ENCODE data around the gene TMSB10. TPM values are rescaled to one million over a fixed set of nuclear protein-coding genes. Genes with fewer than 3 reads are reported as not detected.

TMSB10 gene
- total RNA-seq (ENCODE audit: unreplicated experiment), result 3,273 TPM
- long read RNA-seq, transcript TMSB10-201 (3 exons, 496 nt), result major isoform, 5,940 of 6,178 reads
- long read RNA-seq, partial matches to known transcripts, result 150 of 6,178 reads
- long read RNA-seq, other reads (novel, unspliced or antisense), result 88 of 6,178 reads

GRCh38 chr2:84905181-84906107, at the start of gene TMSB10:
TSS of gene TMSB10 (plus strand) at chr2:84905656.
- Mint-ChIP-seq H3K36me3 (ENCODE audit: unreplicated experiment) (peaks cover 19% of the 10 kb centered on the region), H3K4me1 (ENCODE audit: low read depth, unreplicated experiment) (peaks cover 5% of the 10 kb centered on the region), H3K9me3 (ENCODE audit: unreplicated experiment) (peaks cover 23% of the 10 kb centered on the region), H3K27ac (ENCODE audit: unreplicated experiment) (peak within 1 kb of the TSS; percentile 98), H3K4me3 (ENCODE audit: unreplicated experiment) (peak within 1 kb of the TSS; percentile 95), H3K27me3 (ENCODE audit: unreplicated experiment) (peaks cover 26% of the 10 kb centered on the region)
- TF ChIP-seq CTCF (IDR thresholded peaks at IDR 0.05; ENCODE audit: partially characterized antibody, unreplicated experiment), result no peak
- peak; percentile 90 for DNase-seq

- no peak overlapping the region for H3K4me3 Mint-ChIP-seq (ENCODE audit: unreplicated experiment)
- peak overlapping the region; percentile 60 for H3K27ac Mint-ChIP-seq (ENCODE audit: unreplicated experiment)
- no peak for TF ChIP-seq CTCF (IDR thresholded peaks at IDR 0.05; ENCODE audit: partially characterized antibody, unreplicated experiment)
- peaks cover 2% of the 10 kb centered on the region for H3K9me3 Mint-ChIP-seq (ENCODE audit: unreplicated experiment)
- H3K36me3 Mint-ChIP-seq (ENCODE audit: unreplicated experiment), result peaks cover 5% of the 10 kb centered on the region
- H3K27me3 Mint-ChIP-seq (ENCODE audit: unreplicated experiment), result peaks cover under 1% of the 10 kb centered on the region
- DNase-seq, result no peak
- peaks cover 2% of the 10 kb centered on the region for H3K4me1 Mint-ChIP-seq (ENCODE audit: low read depth, unreplicated experiment)
These were observed 49.7 kb upstream of the TMSB10 start for GRCh38 chr2:84855731-84856130.

GRCh38 chr2:84856787-84857186, 48.7 kb upstream of the TMSB10 start:
- H3K4me3 Mint-ChIP-seq (ENCODE audit: unreplicated experiment), result no peak overlapping the region
- H3K27me3 Mint-ChIP-seq (ENCODE audit: unreplicated experiment), result peaks cover 1% of the 10 kb centered on the region
- no peak for TF ChIP-seq CTCF (IDR thresholded peaks at IDR 0.05; ENCODE audit: partially characterized antibody, unreplicated experiment)
- H3K9me3 Mint-ChIP-seq (ENCODE audit: unreplicated experiment), result peaks cover 2% of the 10 kb centered on the region
- H3K4me1 Mint-ChIP-seq (ENCODE audit: low read depth, unreplicated experiment), result peaks cover 2% of the 10 kb centered on the region
- DNase-seq, result no peak
- peaks cover 5% of the 10 kb centered on the region for H3K36me3 Mint-ChIP-seq (ENCODE audit: unreplicated experiment)
- H3K27ac Mint-ChIP-seq (ENCODE audit: unreplicated experiment), result no peak overlapping the region

DNA sequence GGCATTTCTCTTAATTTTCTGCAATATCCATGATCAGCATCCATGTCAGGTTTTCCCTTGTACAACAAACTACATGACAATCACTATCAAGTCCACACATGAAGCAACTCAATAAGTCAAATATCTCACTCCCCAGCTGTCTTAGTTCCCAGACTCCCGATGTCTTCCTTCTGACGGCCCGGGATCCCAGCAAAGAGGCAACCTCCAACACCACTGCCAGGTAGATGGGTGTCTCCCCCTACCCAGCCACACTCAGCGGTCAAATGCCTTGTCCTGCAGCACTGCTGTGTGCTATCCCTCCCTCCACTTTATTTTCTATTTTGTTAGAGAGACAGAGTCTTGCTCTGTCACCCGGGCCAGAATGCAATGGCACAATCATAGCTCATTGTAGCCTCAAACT, 47.9 kb upstream of the TMSB10 start:
- no peak for TF ChIP-seq CTCF (IDR thresholded peaks at IDR 0.05; ENCODE audit: partially characterized antibody, unreplicated experiment)
- peaks cover 2% of the 10 kb centered on the region for H3K4me1 Mint-ChIP-seq (ENCODE audit: low read depth, unreplicated experiment)
- H3K36me3 Mint-ChIP-seq (ENCODE audit: unreplicated experiment), result peaks cover 5% of the 10 kb centered on the region
- H3K27me3 Mint-ChIP-seq (ENCODE audit: unreplicated experiment), result peaks cover 1% of the 10 kb centered on the region
- peaks cover 2% of the 10 kb centered on the region for H3K9me3 Mint-ChIP-seq (ENCODE audit: unreplicated experiment)
- DNase-seq, result no peak
- no peak overlapping the region for H3K4me3 Mint-ChIP-seq (ENCODE audit: unreplicated experiment)
- no peak overlapping the region for H3K27ac Mint-ChIP-seq (ENCODE audit: unreplicated experiment)

- H3K27me3 Mint-ChIP-seq (ENCODE audit: unreplicated experiment), result peaks cover 1% of the 10 kb centered on the region
- no peak overlapping the region for H3K4me3 Mint-ChIP-seq (ENCODE audit: unreplicated experiment)
These were observed 47.3 kb upstream of the TMSB10 start for GRCh38 chr2:84858123-84858522.

More at GRCh38 chr2:84858123-84858522, 47.3 kb upstream of the TMSB10 start:
- DNase-seq, result no peak
- Mint-ChIP-seq H3K4me1 (ENCODE audit: low read depth, unreplicated experiment) (peaks cover 2% of the 10 kb centered on the region), H3K9me3 (ENCODE audit: unreplicated experiment) (peaks cover 2% of the 10 kb centered on the region), H3K27ac (ENCODE audit: unreplicated experiment) (no peak overlapping the region), H3K36me3 (ENCODE audit: unreplicated experiment) (peaks cover 5% of the 10 kb centered on the region)
- no peak for TF ChIP-seq CTCF (IDR thresholded peaks at IDR 0.05; ENCODE audit: partially characterized antibody, unreplicated experiment)

Measured in glutamatergic neuron (in vitro differentiated cells).